Measurements from ENCODE around the gene ABRACL. TPM values are rescaled to one million over a fixed set of nuclear protein-coding genes. Genes with fewer than 3 reads are reported as not detected.

Gene ABRACL
- total RNA-seq, 1 experiment from 2014 or later: 117 TPM

- ChIA-PET POLR2A (interaction anchor here (0.7 kb wide), 1 partner anchor 162 kb away, joined by 12 read pairs; no protein-coding TSS in a partner anchor), CTCF (no interaction called here)
- ATAC-seq (no peak), DNase-seq (ENCODE audit: low spot score) (no peak)
- no peak for TF ChIP-seq SMAD4 (CRISPR knock-in tag; IDR thresholded peaks at IDR 0.05)
- no peak for TF ChIP-seq ZNF219 (CRISPR knock-in tag; IDR thresholded peaks at IDR 0.05; ENCODE audit: borderline replicate concordance)
- no peak for TF ChIP-seq ZNF512 (CRISPR knock-in tag; IDR thresholded peaks at IDR 0.05; ENCODE audit: borderline replicate concordance)
- TF ChIP-seq ARID4B (CRISPR knock-in tag; IDR thresholded peaks at IDR 0.05; ENCODE audit: borderline replicate concordance): no peak
- TF ChIP-seq ZNF232 (CRISPR knock-in tag; IDR thresholded peaks at IDR 0.05): no peak
- TF ChIP-seq TEAD4 (CRISPR knock-in tag; IDR thresholded peaks at IDR 0.05): no peak
- TF ChIP-seq ZNF138 (CRISPR knock-in tag; conservative IDR thresholded peaks at IDR 0.05): no peak
- TF ChIP-seq PRDM15 (CRISPR knock-in tag; IDR thresholded peaks at IDR 0.05): no peak
- no peak for TF ChIP-seq AFF4 (CRISPR knock-in tag; IDR thresholded peaks at IDR 0.05; ENCODE audit: borderline replicate concordance)
- no peak for TF ChIP-seq STAT6 (CRISPR knock-in tag; conservative IDR thresholded peaks at IDR 0.05; ENCODE audit: low read depth)
- no peak for TF ChIP-seq FOXK1 (CRISPR knock-in tag; IDR thresholded peaks at IDR 0.05)
- no peak for TF ChIP-seq GABPB1 (CRISPR knock-in tag; IDR thresholded peaks at IDR 0.05)
- no peak for TF ChIP-seq GRHL2 (CRISPR knock-in tag; IDR thresholded peaks at IDR 0.05; ENCODE audit: insufficient replicate concordance, severe bottlenecking)
- H3K9me3 Mint-ChIP-seq: no peaks in the 10 kb centered on the region
- no peaks in the 10 kb centered on the region for H3K27me3 Mint-ChIP-seq (ENCODE audit: low read depth)
- no peak overlapping the region for H3K4me3 Mint-ChIP-seq
- peaks cover 61% of the 10 kb centered on the region for H3K4me1 Mint-ChIP-seq
- H3K36me3 Mint-ChIP-seq: no peaks in the 10 kb centered on the region
- H3K27ac Mint-ChIP-seq: peak overlapping the region; percentile 20; the same call in 1 of the 2 replicates
These were observed 49.2 kb upstream of the ABRACL start for GRCh38 chr6:138979365-138979764.

All from WTC11 (cell line).